Osteocyte (in vitro differentiated cells): Measurements from ENCODE around the gene UBE3B. TPM values are rescaled to one million over a fixed set of nuclear protein-coding genes. Genes with fewer than 3 reads are reported as not detected.

Source experiments
- DNase-seq: peaks from one replicate; pipeline ENCODE4 v3.0.0; 2021; ENCODE audit warnings: mixed read lengths; ENCODE audit not compliant: unreplicated experiment; ENCODE audit errors: extremely low spot score
- H3K27ac Mint-ChIP-seq: one replicate; pipeline ENCODE4 v1.8.0; 2021; ENCODE audit warnings: mild to moderate bottlenecking, mixed read lengths; ENCODE audit not compliant: unreplicated experiment
- H3K27me3 Mint-ChIP-seq: one replicate; pipeline ENCODE4 v1.8.0; 2021; ENCODE audit warnings: mixed read lengths; ENCODE audit not compliant: unreplicated experiment
- H3K36me3 Mint-ChIP-seq: one replicate; pipeline ENCODE4 v1.8.0; 2021; ENCODE audit warnings: mixed read lengths; ENCODE audit not compliant: unreplicated experiment
- H3K4me1 Mint-ChIP-seq: one replicate; pipeline ENCODE4 v1.8.0; 2021; ENCODE audit warnings: mixed read lengths; ENCODE audit not compliant: unreplicated experiment
- H3K4me3 Mint-ChIP-seq: one replicate; pipeline ENCODE4 v1.8.0; 2021; ENCODE audit warnings: mild to moderate bottlenecking, moderate library complexity, mixed read lengths; ENCODE audit not compliant: unreplicated experiment
- H3K9me3 Mint-ChIP-seq: one replicate; pipeline ENCODE4 v1.8.0; 2021; ENCODE audit warnings: mixed read lengths; ENCODE audit not compliant: unreplicated experiment
- total RNA-seq: library from RNA; stranded (reverse); gene quantifications from 2 replicates; pipeline ENCODE4 v1.2.1, GENCODE V29; 2021
- TF ChIP-seq, protein P1 (sequence below): fragments of 200-600 bp; sonication (generic); IDR thresholded peaks from 2 replicates; pipeline ENCODE4 v1.5.0; 2021; ENCODE audit warnings: antibody characterized with exemption, mild to moderate bottlenecking, moderate library complexity

Gene UBE3B
- total RNA-seq, 1 donor from 2014 or later, result 33.0 TPM

DNA sequence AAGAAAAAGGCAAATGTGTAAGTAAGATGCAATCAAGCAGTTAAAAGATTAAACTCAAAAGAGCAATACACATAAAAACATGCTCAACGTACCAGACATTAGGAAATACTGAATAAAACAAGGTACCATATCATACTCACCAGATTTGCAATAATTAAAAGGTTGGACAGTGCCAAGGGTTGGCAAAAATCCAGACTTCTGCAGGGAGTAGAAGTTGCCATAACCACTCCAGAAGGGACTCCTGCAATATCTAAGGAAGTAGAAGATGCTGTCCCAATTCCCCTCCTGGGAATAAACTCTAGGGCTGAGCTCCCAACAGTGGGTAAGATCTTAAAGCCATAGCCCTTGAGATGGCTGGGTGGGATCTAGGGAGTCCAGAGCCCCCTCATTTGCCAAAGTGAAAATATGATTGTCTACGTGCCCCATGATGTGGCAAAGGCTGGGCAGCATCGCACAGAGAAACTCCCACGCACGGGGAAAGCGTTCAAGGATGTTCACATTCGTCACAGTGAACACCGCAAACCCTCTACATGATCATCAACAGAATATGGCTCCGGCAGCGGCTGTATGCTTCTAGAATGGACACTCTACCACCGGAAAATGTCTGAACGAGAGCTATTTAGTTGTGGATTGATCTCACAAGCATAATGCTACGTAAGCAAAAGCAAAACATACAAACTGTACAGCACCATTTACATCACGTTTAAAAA, 12.6 kb upstream of the UBE3B start:
- H3K36me3 Mint-ChIP-seq, result peaks cover 16% of the 10 kb centered on the region
- no peaks in the 10 kb centered on the region for H3K27me3 Mint-ChIP-seq
- TF ChIP-seq, protein P1, sequence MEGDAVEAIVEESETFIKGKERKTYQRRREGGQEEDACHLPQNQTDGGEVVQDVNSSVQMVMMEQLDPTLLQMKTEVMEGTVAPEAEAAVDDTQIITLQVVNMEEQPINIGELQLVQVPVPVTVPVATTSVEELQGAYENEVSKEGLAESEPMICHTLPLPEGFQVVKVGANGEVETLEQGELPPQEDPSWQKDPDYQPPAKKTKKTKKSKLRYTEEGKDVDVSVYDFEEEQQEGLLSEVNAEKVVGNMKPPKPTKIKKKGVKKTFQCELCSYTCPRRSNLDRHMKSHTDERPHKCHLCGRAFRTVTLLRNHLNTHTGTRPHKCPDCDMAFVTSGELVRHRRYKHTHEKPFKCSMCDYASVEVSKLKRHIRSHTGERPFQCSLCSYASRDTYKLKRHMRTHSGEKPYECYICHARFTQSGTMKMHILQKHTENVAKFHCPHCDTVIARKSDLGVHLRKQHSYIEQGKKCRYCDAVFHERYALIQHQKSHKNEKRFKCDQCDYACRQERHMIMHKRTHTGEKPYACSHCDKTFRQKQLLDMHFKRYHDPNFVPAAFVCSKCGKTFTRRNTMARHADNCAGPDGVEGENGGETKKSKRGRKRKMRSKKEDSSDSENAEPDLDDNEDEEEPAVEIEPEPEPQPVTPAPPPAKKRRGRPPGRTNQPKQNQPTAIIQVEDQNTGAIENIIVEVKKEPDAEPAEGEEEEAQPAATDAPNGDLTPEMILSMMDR, result no peak
- peaks cover 60% of the 10 kb centered on the region for H3K4me1 Mint-ChIP-seq
- H3K9me3 Mint-ChIP-seq, result no peaks in the 10 kb centered on the region
- H3K4me3 Mint-ChIP-seq, result no peak overlapping the region
- H3K27ac Mint-ChIP-seq, result peak overlapping the region; percentile 11
- no peak for DNase-seq

- Mint-ChIP-seq H3K4me1 (peaks cover 46% of the 10 kb centered on the region), H3K4me3 (no peak overlapping the region), H3K9me3 (no peaks in the 10 kb centered on the region), H3K27ac (no peak overlapping the region), H3K27me3 (no peaks in the 10 kb centered on the region), H3K36me3 (peaks cover 16% of the 10 kb centered on the region)
- TF ChIP-seq, protein P1, result no peak
- DNase-seq, result no peak
These were observed 11.1 kb upstream of the UBE3B start for GRCh38 chr12:109466305-109466704.

GRCh38 chr12:109466821-109467220, 10.6 kb upstream of the UBE3B start:
- Mint-ChIP-seq H3K36me3 (peaks cover 16% of the 10 kb centered on the region), H3K9me3 (no peaks in the 10 kb centered on the region), H3K27ac (no peak overlapping the region), H3K4me1 (peaks cover 41% of the 10 kb centered on the region), H3K4me3 (no peak overlapping the region), H3K27me3 (no peaks in the 10 kb centered on the region)
- DNase-seq, result no peak
- TF ChIP-seq, protein P1, result no peak

- H3K27me3 Mint-ChIP-seq, result no peaks in the 10 kb centered on the region
- peaks cover 16% of the 10 kb centered on the region for H3K36me3 Mint-ChIP-seq
- no peak for DNase-seq
- H3K4me1 Mint-ChIP-seq, result peaks cover 28% of the 10 kb centered on the region
- H3K9me3 Mint-ChIP-seq, result no peaks in the 10 kb centered on the region
- H3K4me3 Mint-ChIP-seq, result no peak overlapping the region
- H3K27ac Mint-ChIP-seq, result no peak overlapping the region
- TF ChIP-seq, protein P1, result no peak
These were observed 9.3 kb upstream of the UBE3B start for GRCh38 chr12:109467978-109468676.

DNA sequence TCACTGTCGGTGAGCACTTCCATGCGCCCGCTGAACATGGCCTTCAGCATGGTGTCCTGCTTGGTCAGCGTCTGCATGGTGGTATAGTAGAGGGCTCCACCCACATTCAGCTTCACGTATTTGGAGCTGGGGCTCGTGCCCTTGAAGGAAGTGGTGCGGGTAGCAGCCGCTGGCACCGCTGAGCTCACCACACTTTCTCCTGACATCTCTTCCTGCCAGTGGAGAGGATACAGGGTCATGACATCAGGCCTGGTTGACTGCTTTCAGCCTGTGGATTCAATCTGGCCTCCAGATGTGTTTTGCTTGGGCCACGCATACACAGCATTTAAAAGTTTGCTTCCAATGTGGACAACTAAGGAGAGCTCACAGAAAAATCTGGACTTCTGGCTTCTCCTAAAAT, 7.9 kb upstream of the UBE3B start:
- Mint-ChIP-seq H3K9me3 (no peaks in the 10 kb centered on the region), H3K4me1 (peaks cover 15% of the 10 kb centered on the region), H3K4me3 (no peak overlapping the region), H3K36me3 (peaks cover 16% of the 10 kb centered on the region), H3K27ac (no peak overlapping the region), H3K27me3 (no peaks in the 10 kb centered on the region)
- TF ChIP-seq, protein P1, result no peak
- DNase-seq, result no peak
